Activated CD4-positive, alpha-beta T cell treated with anti-CD3 and anti-CD28 coated beads, Interleukin-2, amount 50 U/mL, for 1 hour (primary cell): ENCODE data around the gene FGFBP2.

Source experiments
- DNase-seq: peaks from one replicate; pipeline ENCODE4 v3.0.0-alpha.2; 2020

The FGFBP2 gene

DNA sequence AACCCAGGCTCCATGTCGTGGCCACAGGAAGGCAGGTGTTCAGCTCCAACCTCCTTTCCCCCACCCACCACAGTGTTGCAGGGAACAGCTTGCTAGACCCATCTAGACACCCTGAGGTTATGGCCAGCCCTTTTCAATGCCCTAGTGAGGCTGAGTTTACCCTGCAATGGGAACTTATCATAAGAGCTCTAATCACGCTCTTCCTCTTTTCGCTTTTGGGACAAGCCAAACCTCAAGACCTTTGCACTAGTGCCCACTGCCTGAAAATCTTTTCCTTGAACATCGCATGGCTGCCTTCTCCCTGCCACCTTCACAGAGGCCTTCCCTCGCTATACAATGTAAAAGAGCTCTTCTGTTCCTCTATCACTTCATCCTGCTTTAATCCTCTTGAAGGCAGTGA is 2.4 kb upstream of the FGFBP2 start:
- no peak for DNase-seq

DNA sequence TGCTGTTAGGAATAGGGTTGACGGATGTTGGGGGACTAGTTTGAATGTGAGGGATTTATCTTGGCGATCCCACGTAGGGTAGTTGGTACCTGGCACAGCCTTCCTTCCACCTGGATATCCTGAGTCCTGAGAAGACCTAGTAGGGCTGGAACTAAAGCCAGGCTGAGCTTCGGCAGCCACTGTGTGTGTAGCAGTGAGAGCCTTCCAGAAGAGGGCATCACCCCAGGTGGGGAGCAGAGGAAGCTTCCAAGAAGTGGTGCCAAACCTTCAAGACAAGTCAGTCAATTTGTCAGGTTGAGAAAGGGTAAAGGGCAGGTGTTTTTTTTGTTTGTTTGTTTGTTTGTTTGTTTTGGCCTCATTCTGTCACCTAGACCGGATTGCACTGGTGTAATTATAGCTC is 1.2 kb upstream of the FGFBP2 start:
- no peak for DNase-seq

DNA sequence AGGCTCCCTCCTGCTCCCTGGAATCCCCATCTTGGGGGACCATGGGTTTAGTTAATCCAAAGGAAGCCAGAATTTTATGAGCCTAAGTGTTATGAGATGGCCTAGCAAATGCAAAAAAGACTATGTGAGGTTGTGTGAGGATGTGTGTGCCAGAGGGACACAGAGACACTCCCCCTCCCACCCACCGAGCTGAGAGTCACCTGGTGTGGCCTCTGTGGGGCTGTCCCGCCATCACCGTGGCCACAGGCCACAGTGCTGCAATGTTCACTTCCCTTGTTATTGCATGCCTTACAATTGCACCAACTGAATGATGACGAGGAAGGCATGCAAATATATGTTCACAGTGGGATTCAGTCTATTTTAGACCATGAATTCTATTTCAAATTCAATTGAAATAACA is 601 bp upstream of the FGFBP2 start:
- DNase-seq = no peak

DNA sequence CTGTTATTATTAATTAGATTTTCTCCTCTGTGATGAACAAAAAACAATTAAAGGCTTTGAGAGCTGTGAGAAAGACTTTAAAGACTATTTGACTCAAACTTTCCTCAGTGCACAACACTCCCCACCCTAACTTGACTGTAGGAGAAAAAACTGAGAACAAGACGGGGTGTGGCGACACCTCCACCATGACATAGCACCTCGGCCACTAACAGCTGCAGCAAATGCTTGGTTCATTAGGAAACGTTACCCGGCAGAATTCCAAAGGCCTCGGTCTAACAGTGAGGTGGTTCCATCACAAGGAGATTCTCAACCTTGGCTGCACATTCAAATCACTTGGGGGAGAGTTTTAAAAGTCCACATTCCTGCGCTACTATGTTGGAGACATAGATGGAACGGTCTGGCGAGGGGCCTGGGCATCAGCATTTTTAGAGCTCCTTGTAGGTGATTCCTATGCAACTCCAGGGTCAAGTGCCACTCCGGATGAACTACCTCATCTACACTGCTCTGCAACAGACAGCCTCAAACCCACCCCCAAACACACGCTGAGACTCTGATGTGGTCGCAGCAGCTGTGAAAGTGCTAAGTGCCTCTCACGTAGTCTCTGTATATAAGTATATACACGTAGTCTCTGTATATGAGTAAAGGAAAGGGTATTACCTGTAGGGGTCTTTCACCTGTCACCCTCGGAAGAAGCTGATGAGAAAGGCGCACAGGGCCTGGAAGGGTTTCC is 1.0 kb downstream of the FGFBP2 start:
- DNase-seq = no peak

DNA sequence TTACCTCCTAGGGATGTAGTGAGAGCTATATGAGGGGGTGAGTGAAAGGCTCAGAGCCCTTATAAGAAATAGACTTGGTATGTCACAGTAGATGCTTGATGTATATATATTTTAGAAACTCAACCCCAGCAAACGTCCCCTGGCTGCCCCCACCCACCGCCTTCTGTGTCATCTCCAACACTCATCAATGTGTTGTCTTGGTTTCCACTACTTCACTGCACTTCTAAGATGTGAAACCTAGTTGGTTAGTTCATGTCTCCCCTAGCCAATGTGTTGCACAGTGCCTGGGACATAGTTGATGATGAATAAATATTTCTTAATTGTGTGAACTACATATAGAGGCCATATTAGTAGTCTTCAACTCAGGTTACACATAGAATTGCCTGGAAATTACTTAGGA is 4.4 kb downstream of the FGFBP2 start:
- no peak for DNase-seq

DNA sequence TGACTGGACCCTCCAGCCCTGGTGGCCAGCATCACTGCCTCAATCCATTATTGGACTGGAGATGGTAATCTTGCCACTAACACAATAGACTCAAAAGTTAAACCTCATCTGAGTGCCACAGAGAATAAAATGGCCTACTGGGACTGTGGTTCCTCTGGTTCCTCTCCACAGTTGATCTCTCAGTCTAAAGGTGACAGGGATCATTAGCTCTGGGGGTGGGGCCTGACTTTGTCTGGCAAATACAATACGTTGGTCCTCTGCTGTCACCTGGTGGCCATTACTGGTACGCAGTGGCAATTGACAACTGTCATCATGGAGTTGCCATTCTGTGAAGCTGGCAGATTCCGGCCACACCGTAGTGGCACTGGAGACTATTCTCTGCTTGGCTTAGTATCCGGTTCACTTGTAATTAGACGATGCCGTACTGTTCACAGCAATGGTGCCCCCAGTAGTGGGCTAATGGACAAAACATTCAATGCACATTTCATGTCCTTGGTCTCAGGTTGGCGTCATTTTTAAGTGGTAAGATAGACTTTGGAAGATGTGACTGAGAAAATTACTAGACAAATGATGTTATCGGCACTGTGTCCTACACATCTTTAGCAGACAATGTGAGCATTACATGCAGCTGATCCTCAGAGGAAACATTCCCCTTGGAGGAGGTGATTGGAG is 6.7 kb downstream of the FGFBP2 start:
- peak; percentile 72 for DNase-seq

DNA sequence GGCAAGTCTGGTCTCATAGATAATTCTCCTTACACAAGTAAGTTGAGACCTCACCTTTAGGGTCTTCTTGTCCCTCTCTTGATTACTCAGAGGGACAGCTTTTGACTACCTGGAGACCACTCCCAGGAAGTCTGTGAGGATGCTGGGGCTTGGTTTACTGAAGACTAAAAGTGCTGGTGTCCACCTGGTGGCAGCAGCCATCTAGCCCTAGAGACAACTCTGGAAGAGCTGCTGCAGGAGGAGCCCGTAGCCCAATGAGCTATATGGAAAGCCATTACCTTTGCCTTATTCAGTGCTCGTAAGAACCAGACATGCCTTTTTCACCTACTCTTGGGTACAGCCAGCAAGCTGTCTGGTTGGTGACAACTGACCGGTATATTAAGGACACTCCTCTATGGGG is 7.3 kb downstream of the FGFBP2 start:
- no peak for DNase-seq

DNA sequence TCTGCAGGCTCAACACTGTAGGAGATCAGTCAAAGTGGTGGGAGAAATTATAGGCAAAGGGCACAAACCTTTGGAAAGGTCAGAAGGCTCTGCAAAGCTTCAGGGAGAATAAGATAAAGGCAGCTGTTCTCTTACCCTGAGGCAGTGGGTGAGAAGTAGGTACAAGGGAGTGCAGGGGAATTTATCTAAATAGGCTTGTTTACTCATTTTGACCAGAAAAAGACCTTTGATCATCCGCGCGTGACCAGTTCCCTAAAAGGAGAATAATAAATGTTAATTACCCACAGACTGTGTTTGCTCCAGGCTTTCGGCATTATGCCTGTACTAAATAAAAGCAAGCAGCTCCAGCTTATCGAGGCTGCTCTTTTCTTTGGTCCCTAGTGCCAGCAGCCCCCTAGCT is 9.3 kb downstream of the FGFBP2 start:
- no peak for DNase-seq

DNA sequence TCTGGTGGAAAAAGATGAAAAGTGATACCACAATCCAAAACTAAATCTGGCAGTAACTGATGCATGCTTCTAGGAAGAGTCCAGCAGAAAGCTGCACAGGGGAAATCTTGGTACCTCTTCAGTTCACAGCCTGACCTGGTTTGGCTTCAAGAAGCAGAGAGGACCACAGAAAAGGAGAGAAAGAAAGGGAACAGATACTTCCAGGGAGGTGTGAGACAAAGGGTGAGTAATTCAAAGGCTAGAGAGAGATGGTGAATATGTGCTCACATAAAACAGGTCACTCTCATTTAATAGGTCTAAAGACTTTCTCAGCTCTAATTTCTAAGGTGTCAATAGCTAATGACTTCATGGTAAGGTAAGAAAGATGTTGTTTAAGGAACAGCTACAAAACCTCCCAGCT is 11.2 kb downstream of the FGFBP2 start:
- no peak for DNase-seq

DNA sequence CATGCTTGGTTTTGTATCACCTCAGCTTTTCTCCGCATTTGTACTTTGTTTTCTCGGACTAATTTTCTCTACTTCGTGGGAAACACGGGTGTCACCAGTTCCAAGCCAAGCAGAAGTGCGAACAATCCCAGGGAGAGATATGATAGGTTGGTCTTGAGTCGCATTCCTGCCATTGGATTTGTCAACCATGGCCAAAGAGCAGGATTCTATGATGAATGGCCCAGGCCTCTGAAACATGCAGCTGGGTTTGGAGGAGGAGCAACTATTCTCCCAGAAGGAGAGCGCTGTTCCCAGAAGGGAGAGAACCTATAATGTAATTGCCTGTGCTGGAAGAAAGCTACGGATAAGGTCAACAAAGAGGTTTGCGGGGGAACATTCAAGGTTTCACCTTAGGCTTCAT is 14.1 kb downstream of the FGFBP2 start:
- DNase-seq = no peak

DNA sequence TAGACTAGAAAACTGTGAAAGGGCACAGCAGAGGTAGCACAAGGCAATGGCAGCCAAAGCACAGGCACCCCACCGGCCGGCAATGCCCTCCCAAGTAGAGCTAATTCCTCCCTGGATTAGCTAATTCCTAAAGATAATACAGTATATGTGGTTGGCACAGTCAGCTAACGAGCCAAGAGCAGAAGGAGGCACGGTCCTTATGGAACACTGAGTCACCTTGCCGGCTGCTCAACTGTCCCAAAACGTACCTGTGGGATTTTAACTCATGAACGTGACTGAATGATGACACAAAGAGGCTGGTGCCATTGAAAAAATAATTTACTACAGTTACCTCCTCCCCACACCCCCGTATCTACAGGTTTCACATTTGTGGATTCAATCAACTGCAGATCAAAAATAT is 15.3 kb downstream of the FGFBP2 start:
- DNase-seq = no peak

DNA sequence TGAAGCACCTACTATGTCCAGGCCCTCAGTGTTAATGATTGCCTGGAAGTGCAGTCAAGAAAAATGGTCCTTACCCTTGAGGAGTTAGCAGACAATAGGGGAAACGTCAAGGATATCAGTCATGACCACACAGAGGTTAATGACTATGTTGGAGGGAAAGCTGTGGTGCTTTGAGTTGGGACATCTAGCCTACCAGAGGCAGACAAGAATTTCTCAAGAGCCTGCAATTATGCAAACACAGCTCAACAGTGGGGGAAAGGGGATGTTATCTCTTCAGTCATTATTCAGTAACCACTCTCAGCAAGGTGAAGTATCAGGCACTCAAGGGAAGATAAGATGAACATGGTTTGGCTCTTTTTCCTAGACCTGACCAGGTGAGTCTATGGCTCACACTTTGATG is 17.5 kb downstream of the FGFBP2 start:
- DNase-seq = no peak

DNA sequence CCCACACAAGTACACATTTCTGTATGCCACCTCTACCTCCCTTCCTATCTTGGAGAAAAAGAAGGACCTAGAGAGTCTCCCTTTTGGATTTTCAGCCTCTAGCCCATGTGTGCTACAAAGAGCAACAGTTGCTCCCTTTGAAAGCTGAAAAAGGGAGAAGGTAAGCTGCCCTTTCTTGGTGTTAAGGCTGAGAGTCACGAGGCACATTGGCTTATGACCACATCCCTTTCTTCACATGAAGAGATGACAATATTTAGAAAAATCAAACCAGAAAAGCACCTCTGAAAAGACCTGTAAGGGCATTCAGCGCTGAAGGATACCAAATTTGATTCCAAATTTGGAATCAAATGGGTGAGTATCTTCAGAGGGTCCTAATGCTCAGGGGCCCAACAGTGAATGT is 18.1 kb downstream of the FGFBP2 start:
- DNase-seq = no peak

DNA sequence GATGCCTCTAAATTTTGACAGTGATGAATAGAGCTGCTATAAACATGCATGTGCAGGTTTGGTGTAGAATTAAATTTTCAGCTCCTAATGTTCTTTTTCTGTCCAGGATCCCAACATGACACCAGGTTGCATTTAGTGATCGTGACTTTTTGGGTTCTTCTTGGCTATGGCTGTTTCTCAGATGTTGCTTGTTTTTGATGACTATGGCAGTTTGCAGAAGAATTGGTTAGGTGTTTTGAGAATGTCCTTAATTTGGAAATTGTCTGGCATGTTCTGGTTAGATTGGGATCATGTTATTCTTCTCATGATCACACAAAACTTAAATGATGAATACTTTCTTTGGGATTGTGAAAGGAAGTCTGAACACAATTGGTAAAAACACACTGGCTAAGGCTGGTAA is 20.7 kb downstream of the FGFBP2 start:
- DNase-seq = no peak

DNA sequence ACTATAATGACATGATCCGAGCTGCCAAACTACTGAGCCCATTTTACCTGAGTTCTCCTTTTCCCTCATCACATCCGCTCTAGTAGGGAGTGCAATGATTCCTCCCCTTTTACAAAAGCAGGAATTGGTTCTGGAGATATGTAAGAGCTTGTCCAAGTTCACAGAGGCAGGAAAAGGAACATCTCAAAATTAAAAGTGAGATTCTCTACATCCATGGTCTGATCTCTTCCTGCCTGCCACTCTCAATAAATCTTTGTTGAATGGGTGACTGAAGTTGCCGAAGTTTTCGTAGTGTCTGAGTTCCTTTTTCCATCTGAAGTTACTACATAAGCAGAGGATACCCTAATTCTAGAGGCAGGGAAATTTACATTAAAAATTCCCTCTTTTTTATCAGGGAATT is 24.3 kb downstream of the FGFBP2 start, which contains the start of gene FGFBP1:
Gene FGFBP1 (minus strand): TSS at position 101 of the 400 bp plus-strand sequence. CDS start 2,108 bp downstream, outside the sequence.
- no peak for DNase-seq

DNA sequence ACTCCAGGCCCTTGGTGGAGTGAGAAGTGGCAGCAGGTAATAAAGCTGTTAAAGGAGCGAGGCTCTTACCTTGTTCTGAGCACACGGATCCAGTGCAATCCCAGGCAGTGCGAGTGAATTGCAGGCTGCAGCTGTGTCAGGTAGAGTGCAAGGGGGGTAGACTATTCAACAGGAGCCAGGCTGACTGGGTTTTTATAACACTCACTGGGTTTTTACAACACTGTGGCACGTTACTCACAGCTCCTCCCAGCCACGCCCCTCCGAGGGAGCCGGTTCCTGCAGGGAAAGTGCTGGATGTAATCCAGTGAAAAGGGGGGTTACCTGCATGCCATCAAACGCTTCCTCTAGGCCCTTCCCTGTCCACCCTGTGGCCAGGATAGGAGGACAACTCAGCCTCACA is 24.8 kb downstream of the FGFBP2 start:
- DNase-seq = no peak

DNA sequence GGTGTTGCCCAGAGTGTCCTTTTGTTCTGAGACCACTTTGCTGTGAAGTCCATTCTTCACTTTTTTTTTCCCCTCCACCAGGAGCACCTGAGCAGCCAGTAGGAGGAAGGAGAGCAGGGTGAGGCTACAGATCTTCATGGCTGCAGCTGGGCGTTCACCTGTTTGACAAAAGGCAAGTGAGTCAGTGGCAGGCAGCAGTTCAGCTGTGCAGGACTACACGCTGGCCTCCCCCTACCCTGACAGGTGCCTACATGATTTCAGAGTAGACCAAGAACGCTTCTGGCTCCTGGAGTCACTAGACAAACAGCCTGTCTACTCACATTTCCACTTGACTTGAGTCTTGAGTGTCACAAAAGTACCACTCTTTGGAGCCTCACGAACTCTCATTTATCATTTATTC is 26.5 kb downstream of the FGFBP2 start:
- no peak for DNase-seq

DNA sequence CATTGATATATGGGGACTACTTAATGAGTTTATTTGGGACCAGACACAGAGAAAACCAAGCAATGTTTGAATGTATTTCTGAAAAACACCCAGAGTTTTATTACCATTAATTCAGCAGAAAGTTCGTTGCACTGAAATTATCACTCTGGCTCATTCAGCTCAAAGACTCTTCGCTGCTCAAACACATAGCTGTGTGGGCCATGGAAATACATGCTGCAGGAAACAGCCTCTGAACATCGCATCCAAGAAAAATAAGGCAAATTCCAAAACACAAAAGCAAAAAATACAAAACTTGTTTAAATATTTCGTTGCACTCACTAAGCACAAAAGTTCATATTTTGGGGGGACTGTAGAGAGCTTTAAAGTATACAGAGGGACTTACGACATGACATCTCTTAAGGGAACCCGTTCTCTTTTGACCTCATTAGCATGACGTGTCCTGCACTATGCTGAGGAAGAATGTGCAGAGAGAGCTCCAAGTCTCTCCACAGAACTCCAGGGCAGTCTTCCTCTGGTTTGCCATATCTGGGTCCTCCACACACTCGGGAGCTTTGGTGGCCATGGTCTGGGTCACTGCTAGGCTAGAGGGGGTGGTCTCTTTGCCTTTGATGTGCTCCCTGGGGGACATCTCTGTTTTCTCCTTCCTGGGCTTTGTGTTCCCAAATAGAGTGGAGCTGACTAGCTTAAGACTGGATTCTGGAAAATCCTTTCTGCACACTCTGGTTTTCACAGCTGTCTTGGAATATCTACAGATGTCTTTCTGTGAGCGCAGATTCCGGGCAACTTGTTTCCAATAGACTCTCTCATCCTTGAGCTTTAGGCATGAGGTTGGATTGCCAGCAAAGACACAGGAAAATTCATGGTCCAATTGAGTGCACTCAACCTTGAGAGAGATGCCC is 27.2 kb downstream of the FGFBP2 start:
- DNase-seq = no peak

DNA sequence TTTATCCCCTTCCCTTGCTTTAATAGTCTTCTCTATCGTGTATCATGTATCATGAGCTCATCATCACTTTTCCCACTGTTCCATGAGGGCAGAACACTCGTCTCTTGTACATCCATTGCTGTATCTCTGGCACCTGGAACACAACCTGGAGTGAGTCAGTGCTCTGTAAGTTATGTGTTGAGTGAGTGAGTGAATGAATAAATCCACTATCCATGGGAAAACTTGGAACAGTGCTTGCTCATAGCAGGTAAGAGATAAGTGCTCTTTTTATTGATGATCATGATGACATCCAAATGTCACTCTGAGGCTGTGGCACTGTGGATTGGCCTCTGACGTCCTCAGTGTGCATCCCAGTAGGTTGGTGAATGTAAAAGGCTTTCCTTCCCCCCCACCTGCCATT is 28.7 kb downstream of the FGFBP2 start:
- DNase-seq = no peak

DNA sequence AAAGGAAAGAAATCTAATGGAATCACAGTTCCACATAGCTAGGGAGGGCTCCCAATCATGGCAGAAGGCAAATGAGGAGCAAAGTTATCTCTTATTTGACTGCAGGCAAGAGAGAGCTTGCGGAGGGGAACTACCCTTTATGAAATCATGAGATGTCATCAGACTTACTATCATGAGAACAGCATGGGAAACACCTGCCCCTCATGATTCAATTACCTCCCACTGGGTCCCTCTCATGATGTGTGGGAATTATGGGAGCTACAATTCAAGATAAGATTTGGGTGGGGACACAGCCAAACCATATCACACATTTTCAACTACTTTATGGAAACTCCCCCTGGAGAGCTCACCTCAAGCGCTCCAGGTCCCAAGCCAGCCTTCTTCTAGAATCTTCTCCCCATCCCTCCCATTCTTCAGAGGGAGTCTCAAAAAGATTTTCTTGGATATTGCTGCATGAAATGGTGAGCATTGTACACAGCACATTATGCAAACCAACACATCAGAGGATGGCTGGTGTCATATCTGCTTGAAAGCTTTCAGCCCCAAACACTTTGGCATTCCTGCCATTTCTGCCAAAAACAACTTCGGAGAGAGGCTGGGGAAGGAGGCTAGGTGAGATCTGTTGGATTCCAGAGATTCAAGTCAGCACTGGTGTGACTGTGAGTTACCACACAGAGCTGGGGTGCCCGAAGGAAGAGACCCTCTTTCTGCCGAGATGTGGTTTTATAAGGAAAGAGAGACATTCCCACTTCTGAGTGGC is 31.3 kb downstream of the FGFBP2 start:
- DNase-seq = no peak

DNA sequence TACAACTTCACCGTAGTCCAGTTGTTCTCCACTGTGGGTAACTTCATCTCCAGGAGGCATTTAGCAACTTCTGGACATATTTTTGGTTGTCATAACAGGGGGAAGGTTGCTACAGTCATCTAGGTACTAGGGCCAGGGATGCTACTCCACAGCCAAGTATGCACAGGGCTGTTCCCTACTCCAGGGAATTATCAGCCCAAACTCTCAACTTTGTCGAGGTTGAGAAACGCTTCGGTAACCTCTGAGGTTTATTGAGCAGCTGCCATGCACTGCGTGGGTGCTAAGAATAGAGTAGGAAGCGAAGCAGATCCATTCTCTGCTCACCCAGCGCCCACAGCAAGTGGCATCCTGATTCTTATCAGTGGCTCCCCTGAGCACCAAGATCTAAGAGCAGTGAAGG is 32.7 kb downstream of the FGFBP2 start:
- DNase-seq = no peak

DNA sequence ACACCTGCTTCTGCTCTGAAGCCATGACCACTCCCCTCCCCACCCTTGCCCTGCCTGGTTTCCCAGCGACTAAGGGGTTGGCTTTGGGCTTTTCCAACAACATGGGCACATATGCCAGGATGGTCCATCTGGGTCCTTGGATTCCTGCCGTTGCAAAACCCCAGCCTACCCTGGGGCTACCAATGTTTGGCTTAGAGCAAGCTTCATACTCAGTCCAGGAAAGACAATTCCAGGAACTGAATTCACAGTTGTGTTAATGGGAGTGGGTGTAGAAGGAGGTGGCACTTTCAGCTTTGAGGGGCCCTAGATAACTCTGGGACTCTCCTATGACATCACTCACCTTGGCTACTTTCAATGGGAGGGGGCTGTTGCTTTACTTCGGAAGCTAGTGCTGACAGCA is 33.4 kb downstream of the FGFBP2 start:
- DNase-seq = no peak

DNA sequence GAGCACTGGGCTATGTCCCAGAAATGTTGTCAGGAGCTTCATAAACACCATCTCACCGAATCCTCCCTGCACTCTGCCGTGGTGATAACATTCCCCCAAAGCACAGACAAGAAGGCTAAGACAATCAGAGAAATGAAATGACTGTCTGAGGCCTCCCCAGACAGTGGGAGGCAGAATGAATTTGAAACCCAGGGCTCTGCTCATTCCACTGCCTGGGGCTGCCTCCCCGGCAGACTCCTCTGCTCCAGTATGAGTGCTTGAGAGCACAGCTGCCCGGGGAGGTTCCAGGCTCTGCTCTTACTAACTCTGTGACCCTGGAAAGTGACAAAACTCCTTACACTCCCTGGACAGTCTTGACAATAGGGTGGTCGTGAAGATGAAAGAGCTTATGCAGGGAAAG is 34.1 kb downstream of the FGFBP2 start:
- no peak for DNase-seq
